HepG2 (cell line): ENCODE results near the gene TSPAN9. TPM values are rescaled to one million over a fixed set of nuclear protein-coding genes. Genes with fewer than 3 reads are reported as not detected.

Source experiments
- CREM ChIP-seq, 2 experiments: sonication (generic) in 1 of 2; formaldehyde crosslinking in 1 of 2; IDR thresholded peaks; 2 replicates each; pipeline versions ENCODE4 v1.4.0 to v1.6.1; 2016 to 2020; ENCODE audit warnings: antibody characterized with exemption in 1 of 2, mild to moderate bottlenecking in 1 of 2, missing genetic modification reagents in 1 of 2
- HMGXB4 ChIP-seq, 2 experiments: sonication (generic) in 1 of 2; formaldehyde crosslinking in 1 of 2; IDR thresholded peaks; 2 replicates each; pipeline versions ENCODE4 v1.4.0 to v1.6.1; 2018 to 2020; ENCODE audit warnings: missing genetic modification reagents in 2 of 2, borderline replicate concordance in 1 of 2, low read depth in 1 of 2, mild to moderate bottlenecking in 1 of 2, missing biosample characterization in 1 of 2
- MXD1 ChIP-seq: sonication (generic); formaldehyde crosslinking; IDR thresholded peaks from 2 replicates; pipeline ENCODE4 v1.4.0; 2020; ENCODE audit warnings: mild to moderate bottlenecking, missing genetic modification reagents
- PHF20 ChIP-seq: sonication (generic); formaldehyde crosslinking; IDR thresholded peaks from 2 replicates; pipeline ENCODE4 v1.5.0; 2020; ENCODE audit warnings: mild to moderate bottlenecking, missing genetic modification reagents
- SMAD1 ChIP-seq: sonication (generic); formaldehyde crosslinking; IDR thresholded peaks from 2 replicates; pipeline ENCODE4 v1.4.0; 2020; ENCODE audit warnings: missing genetic modification reagents, low read depth, mild to moderate bottlenecking, borderline replicate concordance
- TAF15 ChIP-seq: fragments of 200-400 bp; formaldehyde crosslinking; IDR thresholded peaks from one replicate; pipeline ENCODE4 v1.6.1; 2018; ENCODE audit warnings: mild to moderate bottlenecking, low read depth, low read length; ENCODE audit not compliant: poor library complexity, severe bottlenecking
- TBX2 ChIP-seq: sonication (generic); formaldehyde crosslinking; IDR thresholded peaks from 2 replicates; pipeline ENCODE4 v1.5.0; 2020; ENCODE audit warnings: missing genetic modification reagents, mild to moderate bottlenecking, borderline replicate concordance
- ZBTB46 ChIP-seq: sonication (generic); formaldehyde crosslinking; IDR thresholded peaks from 2 replicates; pipeline ENCODE4 v1.4.0; 2020; ENCODE audit warnings: mild to moderate bottlenecking, missing genetic modification reagents, borderline replicate concordance
- ZFP36 ChIP-seq: fragments of 150-350 bp; IDR thresholded peaks from 2 replicates; pipeline ENCODE4 v1.6.1; 2018; ENCODE audit warnings: borderline replicate concordance, low read length, low read depth; ENCODE audit not compliant: partially characterized antibody
- ZNF513 ChIP-seq: sonication (generic); formaldehyde crosslinking; conservative IDR thresholded peaks from 2 replicates; pipeline ENCODE4 v1.5.0; 2020; ENCODE audit warnings: missing genetic modification reagents
- ZNF563 ChIP-seq: sonication (generic); formaldehyde crosslinking; IDR thresholded peaks from 2 replicates; pipeline ENCODE4 v1.8.0; 2022; ENCODE audit warnings: mild to moderate bottlenecking, moderate library complexity, missing genetic modification reagents
- ZNF607 ChIP-seq: sonication (generic); formaldehyde crosslinking; IDR thresholded peaks from 2 replicates; pipeline ENCODE4 v1.5.1; 2020; ENCODE audit warnings: missing genetic modification reagents, mild to moderate bottlenecking, borderline replicate concordance
- ZNF687 ChIP-seq: sonication (generic); formaldehyde crosslinking; IDR thresholded peaks from 2 replicates; pipeline ENCODE4 v1.5.1; 2020; ENCODE audit warnings: mild to moderate bottlenecking, missing genetic modification reagents, moderate library complexity
- ZNF746 ChIP-seq: sonication (generic); formaldehyde crosslinking; IDR thresholded peaks from 2 replicates; pipeline ENCODE4 v1.8.0; 2022; ENCODE audit warnings: mild to moderate bottlenecking, missing genetic modification reagents
- ZNF75D ChIP-seq: sonication (generic); formaldehyde crosslinking; IDR thresholded peaks from 2 replicates; pipeline ENCODE4 v1.8.1; 2023; ENCODE audit warnings: missing genetic modification reagents, mild to moderate bottlenecking, borderline replicate concordance
- ZNF816 ChIP-seq: sonication (generic); formaldehyde crosslinking; IDR thresholded peaks from 2 replicates; pipeline ENCODE4 v1.8.0; 2022; ENCODE audit warnings: missing genetic modification reagents, mild to moderate bottlenecking, borderline replicate concordance
- polyA plus RNA-seq, 8 experiments: library from polyadenylated mRNA; depleted of rRNA in 3 of 8; stranded (reverse) in 7 of 8; unstranded in 1 of 8; fragments of >200 nt; fragmentation: Illumina TruSeq in 4 of 8; extraction: Trizol in 4 of 8; gene quantifications; 2 replicates each; pipeline versions ENCODE4 v1.2.1 to v1.2.3, GENCODE V29; 2011 to 2016; ENCODE audit warnings: low read depth in 4 of 8, missing spikeins in 1 of 8, mixed read lengths in 1 of 8; ENCODE audit not compliant: insufficient read depth in 1 of 8
- total RNA-seq, 5 experiments: library from RNA; depleted of rRNA; stranded (reverse); fragments of >200 nt; fragmentation: Illumina TruSeq; extraction: Trizol; gene quantifications; 2 replicates each; pipeline ENCODE4 v1.2.3, GENCODE V29; 2016; ENCODE audit warnings: low read depth in 1 of 5

The TSPAN9 gene
- total and polyA plus RNA-seq, 2 of the 13 experiments (the other 11 are each of a cell fraction or from before 2014, with no cell fraction given) = 18.1 to 42.3 TPM

- TF ChIP-seq HMGXB4 (CRISPR knock-in tag; IDR thresholded peaks at IDR 0.05; ENCODE audit: borderline replicate concordance in 1 of 2, low read depth in 1 of 2) (peak; percentile 42 to 70; a peak in 2 of 4 replicates), CREM (IDR thresholded peaks at IDR 0.05) (peak; percentile 54; the same call in 1 of the 2 replicates), CREM (CRISPR knock-in tag; IDR thresholded peaks at IDR 0.05) (no peak), ZNF746 (no peak), ZNF75D (CRISPR knock-in tag) (no peak), SMAD1 (CRISPR knock-in tag) (0 out of 2 replicates have a peak, but pooled peaks have one; percentile 11), ZNF513 (CRISPR knock-in tag) (no peak), TAF15 (no peak), PHF20 (CRISPR knock-in tag) (peak; percentile 59; the same call in 1 of the 2 replicates), TBX2 (peak; percentile 60; the same call in 1 of the 2 replicates), ZNF687 (CRISPR knock-in tag) (peak; percentile 29; the same call in 1 of the 2 replicates), ZNF563 (CRISPR knock-in tag) (no peak), ZFP36 (no peak), ZNF816 (CRISPR knock-in tag) (no peak), ZNF607 (no peak), MXD1 (CRISPR knock-in tag) (no peak), ZBTB46 (no peak)
Measured at GRCh38 chr12:3165078-3165980, 88.2 kb downstream of the TSPAN9 start (continued).
